GM23338 (cell line): ENCODE data around the gene PPP1R37.

Source experiments
- CREB1 ChIP-seq: fragments of 250-450 bp; sonication (Bioruptor Pico); IDR thresholded peaks from 2 replicates; pipeline ENCODE4 v1.5.0; 2020; ENCODE audit warnings: low read depth, mild to moderate bottlenecking, moderate library complexity
- CTCF ChIP-seq, 2 experiments: fragments of 200-600 bp in 1 of 2; sonication (generic) in 1 of 2; conservative IDR thresholded peaks; 2 replicates each; pipeline versions ENCODE4 v1.5.1 to v1.6.1; 2016 to 2017; ENCODE audit warnings: antibody characterized with exemption in 2 of 2, low read depth in 2 of 2, mild to moderate bottlenecking in 2 of 2, moderate library complexity in 1 of 2
- ETS1 ChIP-seq: IDR thresholded peaks from 2 replicates; pipeline ENCODE4 v1.6.1; 2016; ENCODE audit warnings: antibody characterized with exemption
- EZH2 ChIP-seq: fragments of 200-600 bp; sonication (generic); IDR thresholded peaks from one replicate; pipeline ENCODE4 v1.8.0; 2017; ENCODE audit warnings: antibody characterized with exemption, mild to moderate bottlenecking, low read depth; ENCODE audit not compliant: unreplicated experiment
- EZH2phosphoT487 ChIP-seq: fragments of 200-600 bp; sonication (generic); IDR thresholded peaks from one replicate; pipeline ENCODE4 v1.8.1; 2018; ENCODE audit warnings: antibody characterized with exemption; ENCODE audit not compliant: unreplicated experiment
- JUNB ChIP-seq: IDR thresholded peaks from one replicate; pipeline ENCODE4 v1.6.1; 2016; ENCODE audit warnings: antibody characterized with exemption; ENCODE audit not compliant: unreplicated experiment
- NANOG ChIP-seq: IDR thresholded peaks from 2 replicates; pipeline ENCODE4 v1.6.1; 2016; ENCODE audit warnings: antibody characterized with exemption, borderline replicate concordance
- POLR2AphosphoS5 ChIP-seq: IDR thresholded peaks from 2 replicates; pipeline ENCODE4 v1.6.1; 2016; ENCODE audit warnings: antibody characterized with exemption, low read depth
- REST ChIP-seq: IDR thresholded peaks from one replicate; pipeline ENCODE4 v1.6.1; 2018; ENCODE audit warnings: antibody characterized with exemption; ENCODE audit not compliant: unreplicated experiment
- STAT1 ChIP-seq: IDR thresholded peaks from one replicate; pipeline ENCODE4 v1.6.1; 2016; ENCODE audit warnings: antibody characterized with exemption; ENCODE audit not compliant: unreplicated experiment
- ZNF114 ChIP-seq: fragments of 250-450 bp; sonication (Bioruptor Pico); IDR thresholded peaks from 2 replicates; pipeline ENCODE4 v1.5.0; 2020; ENCODE audit warnings: mild to moderate bottlenecking, moderate library complexity
- ZNF331 ChIP-seq: fragments of 250-450 bp; sonication (Bioruptor Pico); IDR thresholded peaks from 2 replicates; pipeline ENCODE4 v1.5.0; 2020; ENCODE audit warnings: low read depth, mild to moderate bottlenecking, moderate library complexity
- ZNF462 ChIP-seq: fragments of 250-450 bp; sonication (Bioruptor Pico); IDR thresholded peaks from 2 replicates; pipeline ENCODE4 v1.5.0; 2020; ENCODE audit warnings: mild to moderate bottlenecking, moderate library complexity

GRCh38 chr19:45051929-45052579 lies 40.9 kb upstream of the PPP1R37 start:
- no peak for TF ChIP-seq CTCF (conservative IDR thresholded peaks at IDR 0.05; ENCODE audit: low read depth in 2 of 2)
- no peak for TF ChIP-seq REST
- TF ChIP-seq EZH2phosphoT487, result no peak
- no peak for TF ChIP-seq EZH2
- no peak for TF ChIP-seq POLR2AphosphoS5
- TF ChIP-seq STAT1, result no peak
- TF ChIP-seq NANOG, result no peak
- no peak for TF ChIP-seq ETS1
- no peak for TF ChIP-seq ZNF462 (CRISPR knock-in tag)
- no peak for TF ChIP-seq JUNB
- TF ChIP-seq CREB1 (CRISPR knock-in tag), result no peak
- TF ChIP-seq ZNF114, result no peak
- no peak for TF ChIP-seq ZNF331 (CRISPR knock-in tag)
